DND-41 (cell line): Measurements from ENCODE around the gene HS3ST6.

Experiments used
- ATAC-seq: fragments of 200-7000 bp; cut with Tn5 transposase; 3 replicates; pipeline ENCODE4 v1.9.1; 2021; ENCODE audit warnings: low read depth; ENCODE audit not compliant: insufficient read depth
- DNase-seq: peaks from one replicate; pipeline ENCODE4 v3.0.0-alpha.2; 2020
- H2AFZ ChIP-seq: 2 replicates; pipeline ENCODE4 v1.6.0; 2012; ENCODE audit warnings: low read depth, low read length
- H3K27ac ChIP-seq: 2 replicates; pipeline ENCODE4 v1.5.1; 2012; ENCODE audit warnings: low read length, inconsistent platforms
- H3K27me3 ChIP-seq: fragments of 200-600 bp; sonication (generic); 2 replicates; pipeline ENCODE4 v1.6.0; 2012; ENCODE audit warnings: low read length, mild to moderate bottlenecking, inconsistent platforms; ENCODE audit not compliant: insufficient read depth, poor library complexity
- H3K36me3 ChIP-seq: 2 replicates; pipeline ENCODE4 v1.5.1; 2012; ENCODE audit warnings: low read length, inconsistent platforms; ENCODE audit not compliant: insufficient read depth
- H3K4me1 ChIP-seq: 2 replicates; pipeline ENCODE4 v1.5.1; 2012; ENCODE audit warnings: mild to moderate bottlenecking, low read length; ENCODE audit not compliant: insufficient read depth
- H3K4me2 ChIP-seq: 2 replicates; pipeline ENCODE4 v1.6.0; 2012; ENCODE audit warnings: mild to moderate bottlenecking, moderate library complexity, low read length, inconsistent platforms; ENCODE audit not compliant: insufficient read depth
- H3K4me3 ChIP-seq, 2 experiments: fragments of 200-600 bp in 1 of 2; shearing (Covaris generic) in 1 of 2; 2 replicates each; pipeline ENCODE4 v1.5.1; 2012 to 2016; ENCODE audit warnings: inconsistent platforms in 2 of 2, low read length in 2 of 2, mild to moderate bottlenecking in 2 of 2, low read depth in 1 of 2, moderate library complexity in 1 of 2
- H3K79me2 ChIP-seq: 2 replicates; pipeline ENCODE4 v1.6.0; 2012; ENCODE audit warnings: low read length, inconsistent platforms; ENCODE audit not compliant: insufficient read depth
- H3K9ac ChIP-seq: 2 replicates; pipeline ENCODE4 v1.6.0; 2012; ENCODE audit warnings: low read depth, mild to moderate bottlenecking, inconsistent platforms, low read length, moderate library complexity
- H3K9me3 ChIP-seq: 2 replicates; pipeline ENCODE4 v1.5.1; 2012; ENCODE audit warnings: low read length, moderate library complexity, mild to moderate bottlenecking, inconsistent platforms; ENCODE audit not compliant: insufficient read depth, severe bottlenecking
- H4K20me1 ChIP-seq: 2 replicates; pipeline ENCODE4 v1.6.0; 2012; ENCODE audit warnings: low read length; ENCODE audit not compliant: insufficient read depth
- CTCF ChIP-seq: IDR thresholded peaks from 2 replicates; pipeline ENCODE4 v1.5.1; 2012; ENCODE audit warnings: borderline replicate concordance, low read length, moderate library complexity, mild to moderate bottlenecking; ENCODE audit not compliant: poor library complexity, severe bottlenecking; ENCODE audit errors: extremely low read depth
- EZH2 ChIP-seq: IDR thresholded peaks from 3 replicates; pipeline ENCODE4 v1.6.1; 2012; ENCODE audit warnings: borderline replicate concordance, low read depth, mild to moderate bottlenecking, moderate library complexity, low read length, inconsistent platforms; ENCODE audit not compliant: severe bottlenecking

Gene HS3ST6

GRCh38 chr16:1936945-1937479, 18.8 kb upstream of the HS3ST6 start:
- TF ChIP-seq CTCF: no peak
- no peak for TF ChIP-seq EZH2
- Histone ChIP-seq H3K27ac (no peak overlapping the region), H3K9me3 (no peaks in the 10 kb centered on the region), H2AFZ (no peak overlapping the region), H3K27me3 (no peaks in the 10 kb centered on the region), H3K36me3 (peaks cover 28% of the 10 kb centered on the region), H3K9ac (no peak overlapping the region), H3K4me3 (no peak overlapping the region), H3K79me2 (no peaks in the 10 kb centered on the region), H3K4me2 (no peak overlapping the region), H4K20me1 (no peaks in the 10 kb centered on the region), H3K4me1 (peaks cover 8% of the 10 kb centered on the region)
- ATAC-seq (no peak), DNase-seq (no peak)

- Histone ChIP-seq H3K27ac (no peak overlapping the region), H3K9me3 (no peaks in the 10 kb centered on the region), H3K4me3 (no peak overlapping the region), H3K27me3 (no peaks in the 10 kb centered on the region), H3K4me1 (peaks cover 12% of the 10 kb centered on the region), H3K4me2 (no peak overlapping the region), H2AFZ (no peak overlapping the region), H3K36me3 (peaks cover 4% of the 10 kb centered on the region), H3K9ac (0 out of 2 replicates have a peak overlapping the region, but pooled peaks have one; percentile 7), H3K79me2 (no peaks in the 10 kb centered on the region), H4K20me1 (no peaks in the 10 kb centered on the region)
- DNase-seq (no peak), ATAC-seq (no peak)
- no peak for TF ChIP-seq CTCF
- no peak for TF ChIP-seq EZH2
Measured at GRCh38 chr16:1933097-1933661, 15.0 kb upstream of the HS3ST6 start.

GRCh38 chr16:1932050-1933028, 14.1 kb upstream of the HS3ST6 start:
- Histone ChIP-seq H3K27ac (no peak overlapping the region), H3K9ac (no peak overlapping the region), H3K4me1 (peaks cover 12% of the 10 kb centered on the region), H2AFZ (no peak overlapping the region), H3K4me3 (no peak overlapping the region), H3K27me3 (no peaks in the 10 kb centered on the region), H3K4me2 (no peak overlapping the region), H3K9me3 (no peaks in the 10 kb centered on the region), H4K20me1 (no peaks in the 10 kb centered on the region), H3K79me2 (no peaks in the 10 kb centered on the region), H3K36me3 (no peaks in the 10 kb centered on the region)
- TF ChIP-seq EZH2 (no peak), CTCF (no peak)
- no peak for DNase-seq
- ATAC-seq: no peak
